ENCODE data around the gene NOL4L.
A peak's percentile ranks its signal among the peaks of the same experiment; 100 is the strongest.
"Not testable (repeated sequence)": the region's sequence is repeated elsewhere in the genome, so short reads cannot be mapped to it uniquely, and the experiment has no call there.

Gene NOL4L

DNA sequence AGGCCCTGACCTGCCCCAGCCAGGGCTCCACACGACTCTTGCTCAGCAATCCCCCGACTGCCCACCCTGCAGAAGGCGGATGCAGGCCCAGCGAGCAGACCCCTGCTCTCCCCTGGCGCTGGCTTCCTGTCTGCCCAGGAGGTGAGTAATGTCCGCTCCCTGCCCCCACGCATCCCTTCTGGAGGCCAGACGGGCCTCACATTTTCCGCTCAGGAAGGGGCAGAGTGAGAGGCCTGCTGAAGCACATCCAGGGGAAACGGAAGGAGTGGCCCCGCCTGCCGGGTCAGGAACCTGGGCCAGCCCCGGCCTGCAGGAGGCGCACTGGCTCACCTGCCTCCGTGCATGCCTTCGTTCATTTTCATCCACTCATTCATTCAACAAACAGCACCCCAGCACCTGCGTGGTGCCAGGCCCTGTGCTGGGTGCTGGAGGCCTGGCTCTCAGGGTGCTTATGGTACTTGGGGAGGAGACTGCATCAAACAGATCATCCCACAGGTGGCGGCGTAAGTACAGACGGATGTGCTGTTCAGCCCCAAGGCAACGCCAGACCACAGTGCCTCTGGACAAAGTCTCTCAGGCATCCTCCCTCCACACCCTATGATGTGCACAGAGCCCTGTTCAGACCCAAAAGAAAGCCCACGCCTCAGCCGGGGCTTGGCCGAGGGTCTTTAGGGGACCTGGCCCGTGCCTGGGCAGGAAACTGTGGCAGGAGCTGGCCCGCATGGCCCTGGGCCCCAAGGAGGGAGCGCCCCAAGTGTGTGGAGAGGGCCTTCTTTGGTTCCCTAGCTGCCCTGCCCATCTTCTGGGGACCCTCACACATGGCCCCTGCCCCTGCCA is 114.9 kb downstream of the NOL4L start:
- DNase-seq (ENCODE audit: low spot score): peak; percentile 77

DNA sequence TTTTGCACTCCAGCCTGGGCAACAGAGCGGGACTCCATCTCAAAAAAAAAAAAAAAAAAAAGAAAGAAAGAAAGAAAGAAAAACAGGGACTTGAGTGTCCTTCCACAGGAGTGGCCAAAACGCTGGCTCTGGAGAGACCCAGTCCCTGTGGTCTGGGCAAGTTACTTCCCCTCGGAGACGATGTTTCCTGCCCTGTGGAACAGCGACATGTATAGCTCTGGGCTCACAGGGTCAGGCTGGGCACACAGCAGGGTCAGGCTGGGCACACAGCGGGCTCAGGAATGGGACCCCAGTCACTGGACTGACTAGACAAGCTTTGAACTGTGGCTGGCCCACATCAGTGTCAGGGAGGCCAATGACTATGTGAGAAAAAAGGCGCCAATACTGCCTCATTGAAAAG is 116.3 kb downstream of the NOL4L start:
- DNase-seq (ENCODE audit: low spot score): no peak

DNA sequence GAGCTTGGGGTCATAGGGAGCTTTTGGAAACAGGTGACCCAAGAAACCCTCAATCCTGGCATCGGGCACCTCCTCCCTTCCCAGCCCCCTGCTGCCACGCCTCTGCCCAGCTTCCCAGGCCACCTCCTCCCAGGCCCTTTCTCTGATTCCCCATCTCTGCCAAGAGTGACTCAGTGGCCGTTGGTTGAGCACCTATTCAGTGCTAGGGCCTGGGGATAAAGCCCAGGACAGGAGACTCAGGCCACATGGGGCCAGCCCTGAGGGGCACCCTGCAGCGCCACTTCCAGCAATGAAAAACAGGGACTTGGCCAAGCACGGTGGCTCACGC is 116.9 kb downstream of the NOL4L start:
- no peak for DNase-seq (ENCODE audit: low spot score)

DNA sequence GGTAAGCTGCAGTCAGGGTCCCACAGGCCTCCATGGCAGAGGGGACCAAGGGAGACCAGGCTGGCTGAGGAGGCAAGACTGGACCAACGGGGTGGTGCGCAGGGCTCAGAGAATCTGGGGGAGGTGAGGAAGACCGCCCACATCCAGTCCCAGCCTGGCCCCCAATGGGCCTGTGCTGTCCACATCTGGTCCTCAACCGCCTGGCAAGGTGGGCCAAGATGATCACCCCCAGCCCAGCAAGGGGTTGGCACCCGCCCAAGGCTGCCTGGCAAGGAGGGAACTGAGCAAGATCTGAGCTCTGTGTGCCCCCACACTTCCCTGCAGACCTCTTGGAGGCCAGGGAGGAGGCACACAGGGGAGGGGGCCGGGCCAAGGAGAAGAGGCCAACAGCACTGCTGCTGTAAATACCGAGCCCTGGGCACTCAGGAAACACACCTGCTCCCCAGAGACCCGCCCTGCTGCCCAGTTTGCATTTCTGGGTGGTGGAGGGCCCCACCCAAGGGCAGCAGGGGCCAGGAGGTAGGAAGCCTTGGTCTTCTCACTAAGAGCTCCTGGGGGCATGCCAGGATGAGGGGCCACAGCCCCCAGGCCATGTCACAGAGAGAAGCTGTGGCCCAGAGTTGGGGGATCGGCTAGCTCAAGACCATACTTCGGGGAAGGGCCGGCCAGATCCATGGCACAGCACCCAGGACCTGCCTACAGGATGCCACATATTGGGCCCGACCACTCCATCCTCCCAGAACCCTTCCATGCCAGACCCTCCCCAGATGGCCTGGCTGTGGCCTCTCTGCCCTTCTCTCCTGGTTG is 117.4 kb downstream of the NOL4L start:
- DNase-seq (ENCODE audit: low spot score): no peak

DNA sequence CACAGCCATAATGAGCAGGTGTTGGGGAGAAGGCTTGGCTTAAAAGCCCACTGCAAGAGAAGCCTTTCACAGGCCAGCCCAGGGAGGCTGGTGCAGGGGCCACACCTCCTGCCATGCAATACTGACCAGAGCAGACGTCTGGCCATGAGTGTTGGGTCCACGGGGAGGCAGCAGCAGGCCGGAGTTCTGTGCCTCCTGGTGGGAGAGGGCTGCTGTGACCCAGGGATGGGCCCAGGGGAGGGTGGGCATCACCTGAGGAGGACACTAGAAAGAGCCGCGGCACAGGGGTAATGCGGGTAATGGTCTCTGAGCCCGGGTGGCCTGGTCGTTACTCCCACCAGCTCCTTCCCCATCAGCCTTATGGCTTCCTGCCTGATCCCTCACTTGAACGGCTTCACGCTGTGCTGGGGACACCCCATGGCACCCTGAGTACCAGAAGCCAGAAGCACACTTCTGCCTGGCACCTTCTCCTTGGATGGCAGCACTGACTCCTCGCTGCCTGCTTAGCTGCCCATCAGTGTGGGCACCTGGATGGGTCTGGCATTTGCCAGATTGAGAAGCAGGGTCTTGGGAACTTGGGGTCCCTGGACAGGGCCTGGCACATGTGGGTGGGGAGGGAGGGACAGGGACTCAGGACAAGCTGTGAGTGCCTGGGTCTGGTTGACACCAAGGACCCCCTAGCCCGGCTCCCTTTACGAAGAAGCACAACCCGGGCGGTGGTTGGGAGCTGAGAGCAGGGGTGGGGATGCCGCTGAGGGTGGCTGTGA is 118.2 kb downstream of the NOL4L start:
- DNase-seq (ENCODE audit: low spot score): no peak

DNA sequence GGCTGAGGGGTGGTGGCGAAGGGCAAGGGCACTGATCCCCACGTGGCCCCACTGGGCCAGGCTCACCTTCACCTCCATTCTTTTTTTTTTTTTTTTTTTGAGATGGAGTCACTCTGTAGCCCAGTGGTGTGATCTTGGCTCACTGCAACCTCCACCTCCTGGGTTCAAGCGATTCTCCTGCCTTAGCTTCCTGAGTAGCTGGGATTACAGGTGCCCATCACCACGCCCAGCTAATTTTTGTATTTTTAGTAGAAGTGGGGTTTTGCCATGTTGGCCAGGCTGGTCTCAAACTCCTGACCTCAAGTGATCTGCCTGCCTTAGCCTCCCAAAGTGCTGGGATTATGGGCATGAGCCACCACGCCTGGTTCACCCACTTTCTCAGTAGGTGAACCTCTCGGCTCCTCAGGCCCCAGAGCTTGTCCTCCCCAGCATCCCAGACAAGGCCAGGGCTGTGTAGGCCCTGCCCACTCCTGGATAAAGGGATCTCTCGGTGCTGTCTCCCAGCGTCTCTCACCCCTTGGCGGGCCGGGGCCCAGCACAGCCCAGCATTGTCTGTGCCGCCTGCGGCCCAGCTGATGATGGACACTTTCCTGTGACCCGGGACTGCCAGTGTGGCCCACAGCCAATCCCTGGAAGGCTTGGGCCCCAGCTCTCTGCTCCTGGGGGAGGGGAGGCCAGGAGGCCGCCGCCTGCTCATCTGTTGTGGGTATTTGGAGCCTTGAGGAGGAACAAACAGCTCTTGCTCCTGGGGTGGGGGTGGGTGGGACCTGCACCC is 119.0 kb downstream of the NOL4L start:
- DNase-seq (ENCODE audit: low spot score): not testable (repeated sequence)

DNA sequence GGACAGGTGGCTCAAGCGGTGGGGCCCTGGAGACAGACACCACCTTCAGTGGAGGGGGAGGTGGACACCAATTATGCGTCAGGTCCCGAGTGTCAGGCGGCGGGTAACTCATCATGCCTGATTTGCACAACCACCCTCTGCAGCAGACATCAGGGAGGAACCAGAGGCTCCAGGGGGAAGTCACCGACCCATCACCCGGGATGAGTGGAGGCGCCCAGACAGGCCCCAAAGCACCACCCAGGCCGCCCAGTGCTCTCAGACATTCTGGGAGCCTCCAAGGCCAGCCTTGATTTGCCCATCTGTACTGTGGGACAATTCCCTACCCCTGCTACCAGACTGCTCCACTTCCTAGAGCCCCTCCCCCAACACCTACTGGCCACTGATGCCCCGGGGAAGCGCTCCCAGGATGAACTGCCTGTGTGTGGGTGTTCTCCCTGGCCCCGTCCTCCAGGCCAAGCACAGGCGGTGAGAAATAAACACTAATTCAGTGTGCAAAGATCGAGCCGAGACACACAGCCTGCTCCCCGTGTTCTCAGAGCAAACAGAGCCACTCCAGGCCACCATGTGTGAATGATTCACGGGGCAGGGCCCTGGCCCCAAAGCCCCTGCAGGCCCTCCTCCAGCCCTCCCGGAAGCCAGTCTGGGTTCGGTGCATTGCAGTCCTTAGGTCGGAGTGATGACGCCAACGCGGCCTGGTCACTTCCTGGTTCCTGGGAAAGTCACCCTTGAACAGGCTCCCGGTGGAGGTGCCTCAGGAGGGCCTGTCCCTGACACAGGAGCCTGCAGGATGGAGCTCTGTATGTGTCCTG is 119.8 kb downstream of the NOL4L start:
- DNase-seq (ENCODE audit: low spot score): no peak

DNA sequence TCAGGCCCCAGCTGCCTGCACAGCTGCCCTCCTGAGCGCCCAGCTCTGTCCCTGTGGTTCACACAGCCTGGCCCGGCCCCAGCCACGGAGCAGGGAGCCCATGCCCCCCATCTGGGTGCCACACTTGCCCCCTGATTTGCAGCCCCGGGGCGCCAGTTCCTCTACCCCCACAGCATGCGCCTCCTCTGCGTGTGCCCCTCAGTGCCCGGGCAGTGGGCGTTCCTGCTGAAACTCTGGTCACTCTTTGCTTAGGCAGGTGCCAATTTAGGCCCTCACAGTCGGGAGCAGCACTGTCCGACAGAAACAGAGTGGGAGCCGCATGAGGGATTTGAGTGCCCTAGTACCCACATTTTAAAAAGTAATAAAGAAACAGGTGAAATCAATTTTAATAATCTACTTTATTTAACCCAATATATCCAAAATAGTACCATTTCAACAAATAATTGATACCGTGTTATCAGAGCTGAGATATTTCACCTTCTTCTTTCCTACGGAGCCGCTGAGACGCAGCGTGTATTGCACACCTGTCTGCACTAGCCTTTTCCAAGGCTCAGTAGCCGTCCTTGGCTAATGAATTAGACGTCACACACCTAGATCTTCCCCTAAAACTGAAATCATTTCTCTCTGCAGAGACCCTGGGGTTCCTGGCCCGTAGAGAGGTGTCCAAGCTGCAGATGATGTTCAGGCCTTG is 120.6 kb downstream of the NOL4L start:
- DNase-seq (ENCODE audit: low spot score): no peak

DNA sequence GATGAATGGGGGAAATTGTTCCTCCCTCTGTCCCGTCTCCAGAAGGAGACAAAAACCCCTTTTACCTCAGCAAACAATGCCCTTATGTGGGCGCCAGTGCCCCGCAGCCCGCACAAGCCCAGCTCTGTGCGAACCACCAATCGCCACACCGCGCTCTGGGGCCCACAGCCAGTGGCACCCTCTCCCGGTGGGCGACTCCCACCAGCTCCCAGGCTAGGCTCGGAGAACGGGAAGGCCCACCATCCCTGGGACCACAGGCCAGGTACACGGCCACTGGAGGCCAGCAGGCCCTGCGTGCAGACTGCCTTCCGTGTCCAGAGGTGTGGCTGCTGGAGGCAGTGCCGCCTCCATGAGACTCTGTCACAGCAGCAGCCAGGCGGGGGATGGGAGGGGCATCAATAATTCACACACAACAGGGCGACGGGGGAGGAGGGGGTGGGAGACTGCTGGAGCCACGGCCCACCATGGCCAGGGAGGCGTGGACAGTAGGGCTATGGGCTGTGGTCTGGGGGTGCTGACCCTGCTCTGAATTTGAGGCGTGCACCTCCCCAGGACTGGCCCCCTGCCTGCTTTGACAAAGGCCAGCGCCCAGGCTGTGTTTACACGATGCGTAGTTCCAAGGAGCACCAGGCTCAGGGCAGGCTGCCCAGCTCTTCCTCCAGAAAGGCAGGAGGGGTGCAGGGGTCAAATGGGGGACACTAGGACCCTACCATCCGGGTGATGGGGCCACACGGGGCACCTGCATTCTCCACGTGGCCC is 121.3 kb downstream of the NOL4L start:
- DNase-seq (ENCODE audit: low spot score): peak; percentile 46

DNA sequence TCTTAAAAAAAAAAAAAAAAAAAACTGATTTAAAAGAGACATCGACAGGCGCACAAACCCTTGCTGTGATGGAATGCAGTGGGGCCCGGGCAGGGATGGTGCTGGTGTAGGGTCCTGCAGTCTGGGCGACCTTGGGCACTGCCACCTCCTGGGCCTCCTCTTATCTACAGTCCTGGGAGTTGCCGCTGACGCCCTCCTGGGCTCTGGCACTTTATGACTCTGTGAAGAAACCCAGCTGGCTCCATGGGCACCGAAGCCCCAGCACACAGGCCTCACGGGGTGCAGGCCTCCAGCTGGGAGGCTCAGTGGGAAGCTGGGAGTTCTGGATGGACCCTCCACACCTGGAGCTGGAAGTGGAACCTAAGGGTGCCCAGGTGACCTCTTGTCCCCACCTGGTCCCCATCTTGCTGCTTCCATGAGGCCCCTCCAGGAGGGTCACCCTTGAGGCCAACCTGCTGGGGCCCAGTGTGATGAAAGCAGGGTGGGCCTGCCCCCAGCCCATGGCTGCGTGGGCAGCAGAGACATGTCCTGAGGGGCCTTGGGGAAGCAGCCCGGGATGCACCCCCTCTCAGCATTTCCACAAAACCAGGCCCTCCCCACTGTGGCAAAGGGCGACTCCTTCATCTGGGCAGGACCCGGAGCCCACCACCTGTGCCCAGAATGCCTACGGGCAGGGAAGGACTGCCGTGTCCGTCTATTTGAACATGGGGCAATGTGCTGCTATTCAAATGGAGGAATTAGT is 122.1 kb downstream of the NOL4L start:
- DNase-seq (ENCODE audit: low spot score): no peak

DNA sequence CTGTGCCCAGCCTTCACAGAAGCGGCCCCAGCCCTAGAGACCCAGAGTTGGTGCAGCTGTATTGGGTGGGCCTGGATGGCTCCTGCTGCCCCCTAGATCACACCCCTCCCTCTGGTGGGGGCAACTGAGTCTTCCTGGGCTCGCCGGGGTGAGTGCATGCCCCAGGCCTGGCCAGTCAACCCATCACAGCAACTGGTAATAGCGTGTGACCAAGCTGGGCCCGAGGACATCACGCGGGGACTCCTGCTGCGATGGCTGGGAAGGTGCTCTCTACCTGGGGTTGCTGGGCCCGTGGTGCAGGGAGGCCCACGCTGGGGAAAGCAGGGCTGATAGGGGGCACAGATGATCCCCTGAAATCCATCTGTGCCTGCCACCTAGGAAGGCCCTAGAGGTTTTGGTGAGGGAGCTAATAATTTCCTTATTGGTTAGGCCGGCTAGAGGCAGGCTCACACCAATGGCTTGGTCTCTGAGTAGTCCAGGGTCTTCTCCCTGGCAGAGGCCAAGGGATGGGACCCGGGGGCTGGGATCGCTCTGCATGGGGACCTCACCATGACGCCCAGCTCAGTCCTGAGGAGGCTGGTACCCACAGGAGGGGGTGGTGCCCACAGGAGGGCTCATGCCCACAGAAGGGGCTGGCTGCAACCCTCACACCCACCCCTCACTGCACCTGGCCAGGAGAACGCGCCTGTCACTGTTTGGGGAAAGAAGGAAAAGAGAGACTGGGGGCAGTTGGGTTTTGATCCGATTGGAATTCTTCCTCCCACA is 123.1 kb downstream of the NOL4L start:
- no peak for DNase-seq (ENCODE audit: low spot score)

DNA sequence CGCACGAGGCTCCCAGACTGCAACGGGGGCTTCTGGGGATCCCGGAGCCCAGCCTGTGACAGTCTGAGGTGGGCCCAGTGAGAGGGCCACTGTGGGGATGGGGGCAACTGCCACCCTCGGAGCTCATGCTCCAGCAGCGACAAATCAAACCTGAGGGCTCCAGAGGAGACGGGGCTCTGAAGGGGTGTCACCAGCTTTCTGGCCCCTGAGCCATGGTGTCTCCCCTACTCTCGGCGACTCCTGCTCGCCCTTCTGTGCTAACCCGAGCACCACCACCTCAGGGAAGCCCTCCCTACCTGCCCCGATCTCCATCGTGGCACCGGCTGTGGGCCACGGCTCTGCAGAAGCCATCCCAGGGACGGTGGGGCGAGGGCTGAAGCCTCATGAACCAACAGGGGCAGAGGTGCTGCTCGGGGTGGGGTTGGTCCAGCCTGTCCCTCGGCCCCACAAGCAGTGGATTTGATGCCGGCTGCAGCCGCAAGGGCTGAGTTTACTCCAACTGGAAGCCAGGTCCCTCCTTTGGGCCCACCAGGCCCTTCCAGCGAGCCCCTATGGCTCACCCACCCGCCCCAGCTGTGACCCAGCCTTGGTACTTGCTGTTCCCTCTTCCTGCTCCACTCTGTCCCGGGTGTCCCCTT is 124.3 kb downstream of the NOL4L start:
- no peak for DNase-seq (ENCODE audit: low spot score)

DNA sequence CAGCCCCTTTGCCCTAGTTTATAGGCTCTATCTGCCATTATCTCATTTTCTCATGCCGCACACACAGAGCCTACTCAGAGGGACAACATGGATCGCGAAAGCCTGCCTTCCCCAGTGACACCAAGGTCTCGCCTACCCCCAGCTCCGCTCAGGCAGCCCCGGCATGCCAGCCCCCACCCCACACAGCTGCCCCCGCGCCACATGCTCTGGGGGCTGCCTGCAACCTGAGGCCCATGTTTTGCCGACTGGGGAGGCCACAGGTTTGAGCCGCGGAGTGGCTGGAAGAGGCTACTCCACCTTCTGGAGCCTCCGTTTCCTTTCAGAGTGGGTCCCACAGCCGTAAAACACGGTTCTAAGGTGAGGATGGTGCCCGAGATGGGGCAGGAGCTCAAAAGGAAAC is 124.9 kb downstream of the NOL4L start:
- DNase-seq (ENCODE audit: low spot score): no peak

DNA sequence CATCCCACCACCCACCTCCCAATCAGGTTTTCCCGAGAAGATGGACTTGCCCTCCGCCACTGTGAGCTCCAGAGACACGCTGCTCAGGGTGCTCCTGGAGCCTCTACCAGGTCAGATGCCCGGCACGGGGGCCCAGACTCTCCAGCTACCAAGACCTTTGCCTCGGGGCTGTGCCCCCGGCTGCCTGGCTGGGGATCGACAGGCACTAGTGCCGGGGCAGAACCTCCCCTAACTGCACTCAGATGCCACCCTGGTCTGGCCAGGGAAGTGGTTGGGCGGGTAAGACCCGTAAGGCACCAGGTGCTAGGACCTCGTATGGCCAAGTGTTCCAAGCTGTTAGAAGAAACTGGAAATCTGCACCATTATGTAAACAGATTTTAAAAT is 126.3 kb downstream of the NOL4L start:
- no peak for DNase-seq (ENCODE audit: low spot score)

DNA sequence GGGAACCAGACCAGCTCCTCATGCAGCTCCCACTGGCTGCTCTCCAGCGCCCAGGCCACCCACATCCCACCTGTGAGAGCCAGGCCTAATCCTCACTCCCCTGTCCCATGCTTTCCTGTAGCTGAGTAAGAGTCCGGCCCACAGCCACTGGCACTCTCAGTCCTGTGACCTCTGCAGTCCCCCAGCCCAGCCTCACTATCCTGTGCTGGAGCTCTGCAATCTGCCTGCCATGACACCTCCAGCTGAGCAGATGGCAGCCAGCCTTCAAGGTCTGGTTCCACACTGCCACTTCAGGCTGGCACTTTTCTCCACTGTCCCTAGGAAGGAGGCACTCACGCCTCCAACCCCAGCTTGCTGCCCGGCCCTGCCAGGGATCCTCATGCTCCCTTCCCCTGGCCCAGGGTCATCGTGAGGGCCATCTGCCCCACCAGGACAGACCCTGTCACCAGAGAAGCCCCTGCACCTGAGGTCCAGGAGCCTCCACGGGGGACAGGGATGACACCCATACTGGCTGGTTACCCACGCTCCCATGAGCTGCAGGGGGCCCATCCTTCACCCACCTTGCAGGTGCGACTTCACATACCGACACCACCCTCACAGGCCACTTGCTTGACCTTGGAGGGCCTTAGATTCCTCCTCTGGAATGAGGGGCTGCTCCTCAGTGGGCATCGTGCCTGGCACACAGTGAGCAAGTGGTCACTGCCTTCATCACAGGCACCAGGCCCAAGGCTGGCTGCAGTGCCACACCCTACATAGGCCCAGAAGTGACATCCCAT is 126.9 kb downstream of the NOL4L start:
- DNase-seq (ENCODE audit: low spot score): peak; percentile 37

DNA sequence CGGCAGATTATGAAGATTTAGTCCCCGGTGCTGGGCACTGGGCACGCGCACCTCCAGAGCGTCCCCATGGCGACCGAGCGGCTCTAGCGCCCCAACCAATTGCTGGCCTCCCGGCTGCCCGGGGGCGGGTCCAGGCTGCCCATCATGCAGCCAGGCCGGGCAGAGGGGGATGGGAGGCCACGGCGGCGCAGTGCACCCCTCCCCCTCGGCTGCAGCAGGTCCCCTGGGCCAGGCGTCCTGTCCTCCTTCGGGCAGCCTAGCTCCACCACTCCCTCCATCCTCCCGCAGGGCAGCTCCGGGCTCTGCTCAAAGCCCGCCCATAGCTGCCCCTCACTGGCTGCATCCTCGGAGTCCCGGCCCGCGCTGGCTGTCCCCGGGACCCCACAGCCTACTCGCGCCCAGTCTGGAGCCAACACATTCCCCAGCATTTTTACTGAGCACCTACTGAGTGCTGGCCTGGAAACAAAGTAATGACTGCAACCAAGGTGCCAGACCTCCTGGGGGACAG is 127.6 kb downstream of the NOL4L start:
- peak; percentile 100 for DNase-seq (ENCODE audit: low spot score)

Data from iPS-NIHi11 (cell line).